Astrocyte (in vitro differentiated cells and primary cell): Measurements from ENCODE around the gene PTPRN2.

Experiments
- EZH2 ChIP-seq: IDR thresholded peaks from 2 replicates; pipeline ENCODE4 v1.6.1; 2012; ENCODE audit warnings: mild to moderate bottlenecking, low read length, inconsistent platforms; ENCODE audit not compliant: insufficient read depth
- TF ChIP-seq, protein P1 (sequence below): IDR thresholded peaks from 2 replicates; pipeline ENCODE4 v1.5.1; 2011; ENCODE audit warnings: low read depth, mild to moderate bottlenecking, inconsistent platforms, low read length, moderate library complexity; ENCODE audit not compliant: insufficient read depth

DNA sequence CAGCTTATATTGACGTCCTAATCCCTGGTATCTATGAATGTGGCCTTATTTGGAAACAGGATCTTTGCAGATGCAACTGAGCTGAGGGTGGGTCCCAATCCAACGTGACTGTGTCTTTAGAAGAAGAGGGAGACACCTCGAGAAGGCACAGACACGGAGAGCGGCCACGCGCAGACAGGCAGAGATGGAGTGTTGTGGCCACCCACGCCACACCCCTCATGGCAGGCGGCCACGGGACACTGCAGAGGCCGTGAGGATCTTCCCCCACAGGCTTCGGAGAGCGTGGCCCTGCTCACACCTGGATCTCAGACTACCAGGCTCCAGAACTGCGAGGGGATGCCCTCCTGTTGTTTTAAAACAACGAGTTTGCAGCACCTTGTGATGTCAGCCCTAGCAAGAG is 1005.9 kb downstream of the PTPRN2 start:
- TF ChIP-seq, protein P1, sequence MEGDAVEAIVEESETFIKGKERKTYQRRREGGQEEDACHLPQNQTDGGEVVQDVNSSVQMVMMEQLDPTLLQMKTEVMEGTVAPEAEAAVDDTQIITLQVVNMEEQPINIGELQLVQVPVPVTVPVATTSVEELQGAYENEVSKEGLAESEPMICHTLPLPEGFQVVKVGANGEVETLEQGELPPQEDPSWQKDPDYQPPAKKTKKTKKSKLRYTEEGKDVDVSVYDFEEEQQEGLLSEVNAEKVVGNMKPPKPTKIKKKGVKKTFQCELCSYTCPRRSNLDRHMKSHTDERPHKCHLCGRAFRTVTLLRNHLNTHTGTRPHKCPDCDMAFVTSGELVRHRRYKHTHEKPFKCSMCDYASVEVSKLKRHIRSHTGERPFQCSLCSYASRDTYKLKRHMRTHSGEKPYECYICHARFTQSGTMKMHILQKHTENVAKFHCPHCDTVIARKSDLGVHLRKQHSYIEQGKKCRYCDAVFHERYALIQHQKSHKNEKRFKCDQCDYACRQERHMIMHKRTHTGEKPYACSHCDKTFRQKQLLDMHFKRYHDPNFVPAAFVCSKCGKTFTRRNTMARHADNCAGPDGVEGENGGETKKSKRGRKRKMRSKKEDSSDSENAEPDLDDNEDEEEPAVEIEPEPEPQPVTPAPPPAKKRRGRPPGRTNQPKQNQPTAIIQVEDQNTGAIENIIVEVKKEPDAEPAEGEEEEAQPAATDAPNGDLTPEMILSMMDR, result no peak
- no peak for TF ChIP-seq EZH2
